Measurements from ENCODE around the gene PLEKHG4.

PLEKHG4 gene

GRCh38 chr16:67284699-67285646, 5.6 kb downstream of the PLEKHG4 start:
- no peak for DNase-seq (ENCODE audit: insufficient read length, low spot score)
- FAIRE-seq = no peak
- TF ChIP-seq CTCF (IDR thresholded peaks at IDR 0.05; ENCODE audit: insufficient read depth, missing control alignments) = no peak

- FAIRE-seq = no peak
- DNase-seq (ENCODE audit: insufficient read length, low spot score) = no peak
- no peak for TF ChIP-seq CTCF (IDR thresholded peaks at IDR 0.05; ENCODE audit: insufficient read depth, missing control alignments)
Measured at GRCh38 chr16:67286441-67287235, 7.3 kb downstream of the PLEKHG4 start.

- no peak for TF ChIP-seq CTCF (IDR thresholded peaks at IDR 0.05; ENCODE audit: insufficient read depth, missing control alignments)
- FAIRE-seq (no peak), DNase-seq (ENCODE audit: insufficient read length, low spot score) (no peak)
Measured at GRCh38 chr16:67287960-67288359, 8.6 kb downstream of the PLEKHG4 start.

GRCh38 chr16:67291461-67291860, 12.1 kb downstream of the PLEKHG4 start:
- FAIRE-seq = no peak
- TF ChIP-seq CTCF (IDR thresholded peaks at IDR 0.05; ENCODE audit: insufficient read depth, missing control alignments) = no peak

GRCh38 chr16:67294171-67294757, 14.9 kb downstream of the PLEKHG4 start:
- DNase-seq (ENCODE audit: insufficient read length, low spot score) (no peak), FAIRE-seq (no peak)
- no peak for TF ChIP-seq CTCF (IDR thresholded peaks at IDR 0.05; ENCODE audit: insufficient read depth, missing control alignments)

More at GRCh38 chr16:67291461-67291860, 12.1 kb downstream of the PLEKHG4 start:
- DNase-seq (ENCODE audit: insufficient read length, low spot score) = no peak

GRCh38 chr16:67294938-67295361, 15.6 kb downstream of the PLEKHG4 start:
- DNase-seq (ENCODE audit: insufficient read length, low spot score) (no peak), FAIRE-seq (no peak)
- no peak for TF ChIP-seq CTCF (IDR thresholded peaks at IDR 0.05; ENCODE audit: insufficient read depth, missing control alignments)

All from D721Med (cell line).